Omental fat pad (tissue), 4 donors: ENCODE data around the gene IQCN. TPM values are rescaled to one million over a fixed set of nuclear protein-coding genes. Genes with fewer than 3 reads are reported as not detected.

ENCODE experiments used
- ATAC-seq: fragments of 150-250 bp; one replicate; pipeline ENCODE4 v1.9.1; 2016; ENCODE audit warnings: mild to moderate bottlenecking, moderate library complexity; ENCODE audit not compliant: low FRiP score
- DNase-seq: peaks from one replicate; pipeline ENCODE4 v3.0.0-alpha.2; 2019; ENCODE audit warnings: low spot score
- CTCF ChIP-seq, 3 donors: fragments of 450-650 bp; IDR thresholded peaks; one replicate each; pipeline ENCODE4 v1.5.1; 2016 to 2017; ENCODE audit warnings: antibody characterized with exemption in 3 of 3, mild to moderate bottlenecking in 3 of 3, moderate library complexity in 2 of 3
- total RNA-seq, 4 donors: library from RNA; depleted of rRNA; stranded (reverse); fragments of >200 nt; gene quantifications; one replicate each; pipeline ENCODE4 v1.1.0, GENCODE V29; 2016

IQCN gene
- total RNA-seq, 4 donors from 2014 or later: 1.7 to 15.9 (median 7.4) TPM

GRCh38 chr19:18319591-18320135 lies 45.4 kb upstream of the IQCN start:
- DNase-seq (no peak), ATAC-seq (no peak)
- TF ChIP-seq CTCF (IDR thresholded peaks at IDR 0.05): no peak

- TF ChIP-seq CTCF (IDR thresholded peaks at IDR 0.05): no peak
- no peak for ATAC-seq
Observed at GRCh38 chr19:18317961-18318800, 43.9 kb upstream of the IQCN start.

GRCh38 chr19:18313398-18313797 lies 39.1 kb upstream of the IQCN start:
- DNase-seq (no peak), ATAC-seq (no peak)

More at GRCh38 chr19:18317961-18318800, 43.9 kb upstream of the IQCN start:
- DNase-seq: no peak

GRCh38 chr19:18312092-18312534 lies 37.9 kb upstream of the IQCN start:
- no peak for DNase-seq
- no peak for ATAC-seq
- TF ChIP-seq CTCF (IDR thresholded peaks at IDR 0.05): no peak

More at GRCh38 chr19:18313398-18313797, 39.1 kb upstream of the IQCN start:
- no peak for TF ChIP-seq CTCF (IDR thresholded peaks at IDR 0.05)

- no peak for TF ChIP-seq CTCF (IDR thresholded peaks at IDR 0.05)
- DNase-seq (no peak), ATAC-seq (no peak)
Observed at GRCh38 chr19:18311502-18312091, 37.3 kb upstream of the IQCN start.

GRCh38 chr19:18310966-18311365 lies 36.7 kb upstream of the IQCN start:
- TF ChIP-seq CTCF (IDR thresholded peaks at IDR 0.05): no peak
- no peak for ATAC-seq

More at GRCh38 chr19:18310966-18311365, 36.7 kb upstream of the IQCN start:
- no peak for DNase-seq
